Measurements from ENCODE around the gene JAK2.
A peak's percentile ranks its signal among the peaks of the same experiment; 100 is the strongest.
"Not testable (repeated sequence)": the region's sequence is repeated elsewhere in the genome, so short reads cannot be mapped to it uniquely, and the experiment has no call there.

The JAK2 gene

DNA sequence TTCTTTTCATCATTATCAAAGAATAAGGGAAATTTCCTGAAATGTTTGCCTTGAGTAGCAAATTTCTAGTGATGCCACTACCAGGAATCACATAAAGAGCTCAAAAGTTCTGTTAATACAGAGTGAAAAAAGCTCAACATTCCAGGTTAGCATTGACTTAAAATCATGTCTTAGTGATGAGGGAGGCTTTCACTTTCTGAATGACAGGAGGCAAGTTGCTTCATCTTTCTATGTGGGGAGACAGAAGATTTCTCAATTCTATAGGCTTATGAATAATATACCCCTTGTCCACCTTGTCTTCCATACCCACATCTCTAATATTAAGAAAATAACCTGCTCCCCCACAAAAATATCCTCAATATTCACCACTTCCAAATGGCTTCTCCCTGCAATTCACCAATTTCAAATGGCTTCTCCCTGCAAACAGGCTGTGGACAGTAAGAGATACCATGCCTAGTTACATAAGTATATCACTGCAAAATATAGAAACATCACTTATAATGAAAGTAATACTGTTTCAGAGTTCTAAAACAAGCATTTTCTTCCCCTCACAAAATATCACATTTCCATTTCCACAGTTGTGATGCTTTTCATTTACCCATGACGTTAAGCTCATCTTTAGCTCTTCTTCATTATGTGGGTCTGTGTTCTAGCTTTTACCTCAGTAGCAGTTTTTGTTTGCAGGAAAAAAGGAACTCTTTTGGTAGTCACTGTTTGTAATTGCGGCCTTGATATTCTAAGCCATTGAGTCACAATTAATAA is 2.2 kb upstream of the JAK2 start:
- peak; percentile 49 to 77 (median 54) for DNase-seq

DNA sequence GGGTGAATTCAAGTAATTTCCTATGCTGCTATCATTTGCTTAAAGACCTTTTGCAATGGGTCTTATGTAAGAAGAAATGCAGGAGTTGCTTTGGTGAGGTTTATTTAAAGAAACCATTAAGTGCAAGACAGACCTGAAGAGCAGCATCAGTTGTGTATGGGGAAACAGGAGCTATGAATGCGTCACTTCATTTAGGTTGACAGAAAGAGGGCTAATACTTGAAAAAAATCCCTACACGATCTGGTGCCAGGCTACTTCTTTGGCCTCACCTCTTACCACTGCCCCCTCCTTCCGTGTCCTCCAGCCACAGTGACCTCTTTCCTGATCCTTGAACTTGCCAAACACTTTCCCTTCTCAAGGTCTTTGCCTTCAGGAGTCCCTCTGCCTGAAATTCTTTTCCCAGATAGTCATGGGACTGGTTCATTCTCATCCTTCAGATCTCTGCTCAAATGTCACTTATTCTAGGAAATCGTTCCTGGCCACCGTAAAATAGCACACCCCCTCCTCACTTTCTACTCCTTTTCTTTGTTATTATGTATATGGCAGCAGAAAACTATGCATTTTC is 1.4 kb upstream of the JAK2 start:
- peak; percentile 40 to 53 (median 45) for DNase-seq

DNA sequence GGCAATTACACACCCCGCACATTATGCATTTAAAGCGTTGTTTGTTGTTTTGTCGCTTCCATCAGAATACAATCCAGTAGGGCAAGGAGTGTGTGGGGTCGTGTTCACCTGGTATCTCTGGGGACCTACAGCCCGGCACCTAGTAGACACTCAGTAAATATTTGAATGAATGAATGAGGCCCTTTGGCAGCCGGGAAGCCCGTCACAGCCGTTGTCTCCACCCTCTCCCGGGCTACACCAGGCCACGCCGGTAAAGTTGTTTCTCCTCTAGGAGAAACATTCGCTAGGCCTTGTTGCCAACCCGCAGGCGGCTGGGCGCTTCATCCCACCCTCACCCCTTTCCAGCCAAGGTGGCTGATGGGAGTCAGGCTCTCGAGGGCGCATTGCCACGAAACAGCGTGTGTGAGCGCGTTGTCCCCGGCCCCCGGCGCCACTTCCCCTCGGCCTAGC is 876 bp upstream of the JAK2 start:
- DNase-seq: no peak

DNA sequence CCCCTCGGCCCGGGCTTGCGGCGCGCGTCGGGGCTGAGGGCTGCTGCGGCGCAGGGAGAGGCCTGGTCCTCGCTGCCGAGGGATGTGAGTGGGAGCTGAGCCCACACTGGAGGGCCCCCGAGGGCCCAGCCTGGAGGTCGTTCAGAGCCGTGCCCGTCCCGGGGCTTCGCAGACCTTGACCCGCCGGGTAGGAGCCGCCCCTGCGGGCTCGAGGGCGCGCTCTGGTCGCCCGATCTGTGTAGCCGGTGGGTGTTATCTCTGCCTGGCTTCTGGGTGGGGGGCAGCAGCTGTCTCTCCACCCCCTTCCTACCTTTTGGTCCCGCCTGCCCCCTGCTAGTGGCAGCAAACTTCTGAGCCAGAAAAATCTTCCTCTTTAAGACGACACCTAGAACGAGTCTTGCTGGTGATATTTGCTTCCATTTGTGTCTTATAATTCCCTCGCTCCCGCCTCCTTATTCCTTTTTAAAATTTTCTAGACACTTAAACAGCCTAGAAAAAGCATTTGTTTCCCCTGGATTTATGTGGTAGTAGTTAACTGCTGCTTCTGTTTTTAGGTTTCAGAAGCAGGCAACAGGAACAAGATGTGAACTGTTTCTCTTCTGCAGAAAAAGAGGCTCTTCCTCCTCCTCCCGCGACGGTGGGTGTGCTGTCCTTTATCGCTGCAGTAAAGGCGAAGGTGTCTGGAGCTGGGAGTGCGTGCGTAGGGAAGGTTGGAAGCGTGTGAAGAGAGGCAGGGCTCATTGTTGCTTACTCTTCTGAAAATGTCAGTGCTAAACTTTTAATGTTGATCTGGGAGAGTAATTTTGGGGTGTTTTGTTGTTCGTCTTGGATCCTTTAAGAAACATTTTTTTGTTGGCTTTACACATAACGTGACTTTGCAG is 554 bp downstream of the JAK2 start:
- peak; percentile 60 to 73 (median 67) for DNase-seq

DNA sequence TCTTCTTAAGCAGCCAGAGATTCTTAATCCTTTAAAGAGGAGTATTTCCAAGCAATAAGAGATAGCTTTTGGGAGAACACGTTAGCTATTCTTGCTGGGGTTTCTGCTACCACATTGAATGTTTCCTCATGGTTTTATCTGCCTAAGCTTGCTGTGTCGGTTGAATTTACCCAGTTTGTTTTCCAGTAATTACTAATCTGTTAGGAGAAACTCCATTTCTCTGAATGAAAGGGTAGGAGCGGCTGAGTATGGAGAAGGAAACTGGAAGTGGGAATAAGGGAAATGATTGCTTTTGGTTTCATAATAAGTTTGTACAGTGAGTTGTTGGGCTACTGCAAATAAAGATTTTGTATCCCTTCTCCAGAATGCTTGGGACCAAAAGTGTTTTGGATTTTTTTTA is 1.2 kb downstream of the JAK2 start:
- peak; percentile 58 to 90 (median 78) for DNase-seq

DNA sequence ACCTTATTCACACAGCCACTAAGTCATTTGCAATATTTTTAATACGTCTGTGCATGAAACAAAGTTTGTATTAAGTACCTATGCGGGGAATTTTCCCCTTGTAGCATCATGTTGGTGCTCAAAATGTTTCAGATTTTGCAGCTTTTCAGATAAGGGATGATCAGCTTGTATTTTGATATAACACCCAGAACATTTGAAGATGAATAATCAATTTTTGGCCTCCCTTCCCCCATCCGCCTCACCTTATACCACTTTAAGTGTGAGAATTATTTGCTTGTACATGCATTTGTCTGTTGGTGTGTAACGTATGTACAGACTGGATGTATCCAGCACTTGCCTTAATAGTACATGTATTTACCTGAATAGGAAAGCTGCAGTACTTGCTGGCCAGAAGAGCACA is 1.7 kb downstream of the JAK2 start:
- DNase-seq: peak in 1 of 3 donors; percentile 19

DNA sequence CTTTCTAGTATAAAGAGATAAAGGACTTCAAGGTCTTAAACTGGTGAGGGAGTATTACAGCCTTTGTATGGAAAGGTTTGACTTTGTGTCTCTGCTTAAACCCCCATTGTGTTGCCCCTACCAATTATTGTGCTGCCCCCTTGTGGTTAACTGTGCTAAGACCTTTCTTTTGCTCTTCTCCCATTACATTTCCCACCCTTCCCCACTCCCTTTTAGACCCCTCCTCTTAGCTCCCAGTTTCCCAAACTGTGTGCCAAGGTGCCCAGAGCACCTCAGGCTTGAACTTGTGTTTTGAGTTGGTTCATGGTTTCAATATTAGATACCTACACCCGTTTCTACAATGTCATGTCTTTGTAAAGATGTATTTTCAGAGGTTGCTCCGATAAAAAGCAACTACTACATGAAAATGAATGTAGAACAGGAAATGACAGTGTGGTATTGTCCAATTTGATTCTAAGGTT is 2.9 kb downstream of the JAK2 start:
- DNase-seq: peak; percentile 75 to 82 (median 78)

DNA sequence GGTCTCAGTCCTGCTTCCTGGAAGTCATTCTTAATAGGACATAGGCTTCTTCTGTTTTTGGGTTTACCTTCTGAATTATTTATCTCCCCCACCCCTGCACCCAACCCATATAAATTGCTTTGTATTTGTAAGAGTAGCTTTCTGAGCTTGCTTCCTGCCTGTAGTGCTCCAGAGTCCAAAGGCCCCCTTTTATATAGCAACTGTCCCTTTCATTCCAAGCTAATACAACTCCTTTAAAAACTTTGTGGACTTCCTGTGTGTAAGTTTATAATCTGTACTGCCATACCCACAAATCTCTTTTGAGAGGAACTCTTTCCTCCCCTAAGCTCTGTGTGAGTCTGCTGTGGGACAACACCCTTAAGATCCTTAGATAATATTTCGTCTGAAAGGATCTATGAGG is 7.8 kb downstream of the JAK2 start:
- no peak for DNase-seq

DNA sequence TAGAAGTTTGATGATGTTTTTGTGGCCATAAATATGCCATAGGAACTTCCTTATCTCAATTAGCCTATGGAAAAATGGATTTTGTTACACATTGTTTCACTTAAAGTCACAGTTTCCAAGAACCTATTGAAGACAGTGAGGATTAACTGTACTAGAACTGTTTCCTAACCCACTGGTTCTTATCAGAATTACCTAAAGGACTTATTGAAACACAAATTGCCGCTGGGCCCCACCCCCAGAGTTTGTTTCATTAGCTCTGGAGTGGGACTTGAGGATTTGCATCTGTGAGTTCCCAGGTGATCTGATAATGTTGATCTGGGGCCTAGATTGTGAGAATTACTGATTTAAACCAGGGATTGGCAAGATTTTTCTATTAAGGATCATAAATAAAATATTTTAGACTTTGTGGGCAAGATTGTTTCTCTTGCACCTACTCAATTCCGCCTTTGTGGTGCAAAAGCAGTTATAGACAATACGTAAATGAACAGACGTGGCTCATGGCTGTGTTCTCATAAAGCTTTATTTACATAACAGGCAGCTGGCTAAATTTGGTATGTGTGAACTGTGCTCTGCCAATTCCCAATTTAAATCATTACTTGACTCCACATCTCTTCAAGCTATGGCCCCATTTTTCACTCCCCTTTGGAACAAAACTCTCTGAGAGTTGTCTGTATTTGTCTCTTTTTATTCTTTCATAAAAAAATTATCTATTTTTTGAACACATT is 9.3 kb downstream of the JAK2 start:
- DNase-seq: no peak

DNA sequence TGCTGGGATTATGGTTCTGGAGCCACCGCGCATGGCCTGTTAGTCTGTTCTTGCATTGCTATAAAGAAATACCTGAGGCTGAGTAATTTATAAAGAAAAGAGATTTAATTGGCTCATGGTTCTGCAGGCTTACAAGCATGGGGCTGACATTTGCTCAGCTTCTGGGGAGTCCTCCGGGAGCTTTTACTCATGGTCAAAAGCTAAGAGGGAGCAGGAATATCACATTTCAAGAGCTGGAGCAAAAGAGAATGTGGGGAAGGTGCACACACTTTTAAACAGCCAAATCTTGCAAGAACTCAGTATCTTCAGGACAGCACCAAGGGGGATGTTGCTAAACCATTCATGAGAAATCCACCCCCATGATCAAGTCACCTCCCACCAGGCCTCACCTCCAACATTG is 12.1 kb downstream of the JAK2 start:
- peak in 2 of 3 donors; percentile 17 to 22 for DNase-seq

DNA sequence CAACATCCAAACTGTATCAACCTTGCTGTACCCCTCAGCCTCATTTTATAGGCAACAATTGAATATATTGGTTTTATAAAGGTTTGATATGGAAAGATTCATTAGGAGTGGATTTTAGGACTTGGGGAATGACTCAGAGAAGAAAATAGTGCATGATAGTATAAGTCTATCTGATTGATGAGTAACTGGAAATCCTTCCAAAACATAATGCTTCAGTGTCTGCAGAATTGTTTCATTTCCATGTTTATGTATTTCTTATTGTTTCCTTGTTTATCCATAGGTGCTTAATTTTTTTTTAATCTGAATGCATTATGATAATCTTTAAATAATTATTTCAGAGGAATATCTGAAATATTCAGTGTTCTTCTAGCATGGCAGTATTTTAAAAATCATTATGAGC is 12.6 kb downstream of the JAK2 start:
- peak in 2 of 3 donors; percentile 43 to 55 for DNase-seq

DNA sequence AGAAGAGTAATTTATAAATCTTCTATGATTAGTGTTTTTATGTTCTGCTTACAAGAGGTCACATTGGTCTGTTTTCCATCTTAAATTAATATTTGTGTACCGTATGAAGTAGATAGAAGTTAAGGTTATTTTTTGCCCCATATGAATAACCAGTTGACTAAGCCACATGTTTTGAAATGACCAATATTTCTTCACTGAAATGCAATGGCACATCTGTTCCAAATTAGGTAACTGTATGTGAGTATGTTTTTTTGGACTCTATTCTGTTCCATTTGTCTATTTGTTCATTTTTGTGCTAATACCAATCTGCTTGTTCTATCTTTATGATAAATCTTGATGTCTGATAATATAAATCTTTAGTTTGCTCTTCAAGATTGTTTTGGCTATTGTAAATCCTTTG is 17.7 kb downstream of the JAK2 start:
- DNase-seq: peak in 1 of 3 donors; percentile 45

DNA sequence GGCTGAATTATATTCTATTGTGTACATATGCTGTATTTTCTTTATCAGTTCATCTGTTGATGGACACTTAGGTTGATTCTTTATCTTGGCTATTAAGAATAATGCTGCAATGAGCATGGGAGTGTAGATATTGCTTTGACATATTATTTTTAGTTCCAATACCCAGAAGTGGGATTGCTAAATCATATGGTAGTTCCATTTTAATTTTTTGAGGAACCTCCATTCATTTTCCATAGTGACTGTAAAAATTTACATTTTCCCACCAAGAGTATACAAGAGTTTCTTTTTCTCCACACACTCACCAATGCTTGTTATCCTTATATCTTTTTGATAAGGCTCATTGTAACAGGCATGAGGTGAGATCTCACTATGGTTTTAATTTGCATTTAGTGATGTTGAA is 19.4 kb downstream of the JAK2 start:
- DNase-seq: peak in 2 of 3 donors; percentile 23 to 33

DNA sequence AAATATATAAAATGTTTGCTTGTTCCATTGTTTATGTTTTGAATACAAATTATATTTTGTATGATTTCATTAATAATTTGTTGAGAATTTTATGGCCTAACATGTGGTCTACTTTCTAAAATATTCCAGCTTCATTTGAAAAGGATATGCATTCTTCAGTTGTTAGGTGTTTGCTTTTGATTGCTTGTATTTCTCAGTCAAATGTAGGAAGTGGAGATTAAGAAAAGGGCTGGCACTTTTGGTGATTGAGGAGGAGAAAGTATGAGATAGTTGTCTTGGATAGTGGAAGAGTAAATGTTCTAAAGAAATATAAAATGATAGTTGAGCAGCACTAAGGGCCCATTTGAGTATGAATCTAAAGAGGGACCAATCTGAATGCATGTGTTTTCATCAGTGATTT is 23.1 kb downstream of the JAK2 start:
- DNase-seq: no peak

DNA sequence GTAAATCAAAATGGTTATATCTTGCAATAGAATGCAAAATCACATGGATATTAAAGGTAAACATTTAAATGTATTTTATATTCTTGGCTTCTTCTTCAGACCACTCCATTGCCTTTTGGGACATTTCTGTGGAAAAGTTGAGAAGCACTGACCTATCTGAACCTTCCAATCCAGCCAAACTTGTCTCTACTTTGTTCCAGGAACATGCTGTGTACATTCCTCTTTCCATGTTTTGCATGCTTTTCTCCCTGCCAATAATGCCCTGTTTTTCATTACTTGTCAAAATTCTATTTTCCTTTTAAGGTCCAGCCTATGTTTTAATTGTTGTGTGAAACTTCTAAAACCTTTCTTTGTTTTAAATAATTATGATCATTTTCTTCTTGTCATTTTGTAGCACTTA is 28.3 kb downstream of the JAK2 start:
- DNase-seq: no peak

DNA sequence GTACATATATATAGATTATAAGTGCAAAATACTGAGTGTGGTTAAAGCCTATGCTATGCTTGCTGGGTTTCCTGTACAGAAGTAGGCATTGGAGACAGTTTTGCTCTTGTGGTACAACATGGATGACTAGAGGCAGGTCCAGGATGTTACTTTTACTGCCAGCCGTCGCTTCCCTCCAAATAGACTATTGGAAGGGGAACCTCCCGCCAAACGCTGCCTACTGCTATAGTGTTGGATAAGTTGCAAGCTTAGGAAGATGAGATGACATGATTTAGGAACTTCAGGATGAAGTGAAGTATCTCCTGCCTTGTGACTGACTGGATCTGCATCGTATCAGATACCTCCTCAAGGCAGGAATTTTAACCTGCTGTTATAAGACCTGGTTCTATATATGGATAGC is 30.9 kb downstream of the JAK2 start:
- DNase-seq: no peak

DNA sequence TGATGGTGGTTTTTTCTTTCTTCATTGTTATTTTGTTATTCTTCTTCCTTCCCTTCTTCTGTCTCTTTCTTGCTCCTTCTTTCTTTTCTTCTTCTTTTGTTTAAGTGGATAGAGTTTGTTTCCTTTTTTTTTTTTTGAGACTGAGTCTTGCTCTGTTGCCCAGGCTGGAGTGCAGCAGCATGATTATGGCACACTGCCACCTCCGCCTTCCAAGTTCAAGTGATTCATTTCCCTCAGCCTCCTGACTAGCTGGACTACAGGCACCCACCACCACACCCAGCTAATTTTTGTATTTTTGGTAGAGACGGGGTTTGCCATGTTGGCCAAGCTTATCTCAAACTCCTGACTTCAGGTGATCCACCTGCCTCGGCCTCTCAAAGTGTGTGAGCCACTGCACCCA is 40.3 kb downstream of the JAK2 start:
- DNase-seq: peak; percentile 50 to 54 (median 51)

DNA sequence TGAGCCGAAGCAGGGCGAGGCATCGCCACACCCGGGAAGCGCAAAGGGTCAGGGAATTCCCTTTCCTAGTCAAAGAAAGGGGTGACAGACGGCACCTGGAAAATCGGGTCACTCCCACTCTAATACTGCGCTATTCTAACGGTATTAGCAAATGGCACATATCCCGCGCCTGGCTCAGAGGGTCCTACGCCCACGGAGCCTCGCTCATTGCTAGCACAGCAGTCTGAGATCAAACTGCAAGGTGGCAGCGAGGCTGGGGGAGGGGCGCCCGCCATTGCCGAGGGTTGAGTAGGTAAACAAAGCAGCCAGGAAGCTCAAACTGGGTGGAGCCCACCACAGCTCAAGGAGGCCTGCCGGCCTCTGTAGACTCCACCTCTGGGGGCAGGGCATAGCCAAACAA is 46.9 kb downstream of the JAK2 start:
- DNase-seq: not testable (repeated sequence)

DNA sequence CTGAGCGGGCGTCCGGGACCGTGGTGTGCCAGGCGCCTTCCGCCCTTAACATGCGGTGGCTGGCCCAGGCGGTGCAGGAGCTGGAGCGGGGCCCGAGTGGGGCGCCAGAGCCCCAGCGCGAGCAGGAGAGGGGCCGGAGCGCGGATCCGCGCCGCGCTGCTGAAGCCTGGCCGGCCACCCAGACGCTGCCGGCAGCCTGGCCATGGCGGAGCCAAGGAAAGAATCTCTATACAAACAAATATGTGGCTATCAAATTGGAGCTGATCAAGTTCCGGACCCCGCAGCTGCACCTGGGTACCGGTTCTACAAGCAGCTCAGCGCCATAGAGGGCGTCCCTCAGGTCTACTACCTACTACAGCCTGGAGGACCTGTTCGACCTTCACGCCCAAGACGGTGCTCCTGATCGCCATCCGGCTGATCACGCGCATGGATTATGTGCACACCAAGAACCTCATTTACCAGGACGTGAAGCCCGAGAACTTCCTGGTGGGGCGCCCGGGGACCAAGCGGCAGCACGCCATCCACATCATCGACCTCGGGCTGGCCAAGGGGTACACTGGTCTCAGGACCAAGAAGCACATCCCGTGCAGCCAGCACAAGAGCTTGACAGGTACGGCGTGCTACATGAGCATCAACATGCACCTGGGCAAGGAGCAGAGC is 55.8 kb downstream of the JAK2 start:
- DNase-seq: no peak

DNA sequence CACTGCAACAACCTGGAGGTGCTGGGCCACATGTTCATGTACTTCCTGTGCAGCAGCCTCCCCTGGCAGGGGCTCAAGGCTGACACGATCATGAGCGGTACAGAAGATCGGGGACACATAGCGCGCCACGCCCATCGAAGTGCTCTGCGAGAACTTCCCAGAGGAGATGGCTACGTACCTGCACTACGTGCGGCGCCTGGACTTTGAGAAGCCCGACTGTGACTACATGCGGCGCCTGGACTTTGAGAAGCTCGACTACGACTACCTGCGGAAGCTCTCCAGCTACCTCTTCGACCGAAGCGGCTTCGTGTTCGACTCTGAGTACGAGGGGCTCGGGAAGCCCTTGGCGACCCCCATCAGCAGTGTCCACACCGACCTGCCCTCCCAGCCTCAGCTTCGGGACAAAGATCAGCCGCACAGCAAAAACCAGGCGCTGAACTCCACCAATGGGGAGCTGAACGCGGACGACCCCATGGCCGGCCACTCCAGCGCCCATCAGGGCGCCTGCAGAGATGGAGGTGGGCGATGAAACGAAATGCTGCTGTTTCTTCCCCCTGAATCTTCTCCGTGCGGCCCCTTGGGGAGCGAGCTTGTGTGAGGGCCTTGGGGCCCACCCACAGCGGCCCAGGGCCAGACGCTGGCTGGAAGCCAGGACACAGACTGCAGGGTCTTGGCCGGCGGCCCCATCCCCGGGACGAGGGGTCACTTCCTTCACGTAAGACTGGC is 56.5 kb downstream of the JAK2 start:
- DNase-seq: no peak

DNA sequence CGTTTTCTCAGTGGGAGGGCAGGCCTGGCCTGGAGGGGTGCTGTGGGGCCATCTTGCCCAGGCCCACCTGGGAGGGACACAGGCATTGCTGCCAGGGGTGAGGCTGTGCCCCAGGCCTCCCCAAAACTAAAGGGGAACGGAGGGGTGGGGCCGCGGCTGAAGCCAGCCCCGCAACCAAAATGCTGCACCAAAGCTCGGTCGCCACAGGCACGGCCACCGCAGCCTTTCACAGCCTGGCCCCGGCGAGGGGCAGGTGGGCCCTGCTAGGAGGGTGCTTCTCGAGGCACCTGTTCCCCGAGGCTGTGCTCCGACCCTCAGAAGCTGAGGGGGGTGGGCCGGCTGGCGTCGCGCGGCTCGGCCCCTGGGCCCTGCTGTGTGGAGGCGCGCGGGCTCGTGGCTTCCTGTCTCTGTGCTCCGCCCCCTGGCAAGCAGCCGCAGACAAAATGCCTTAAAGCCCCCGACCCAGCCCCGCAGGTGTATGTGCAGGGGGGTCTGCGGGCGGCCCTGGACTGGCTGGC is 57.6 kb downstream of the JAK2 start:
- DNase-seq: no peak

Data from suppressor macrophage treated with lipopolysaccharide for 1 hour (primary cell).